ENCODE measurements around the gene S100A10. TPM values are rescaled to one million over a fixed set of nuclear protein-coding genes. Genes with fewer than 3 reads are reported as not detected.
A peak's percentile ranks its signal among the peaks of the same experiment; 100 is the strongest.

S100A10 gene
- total RNA-seq, 2 experiments from 2014 or later: 333 to 424 TPM

DNA sequence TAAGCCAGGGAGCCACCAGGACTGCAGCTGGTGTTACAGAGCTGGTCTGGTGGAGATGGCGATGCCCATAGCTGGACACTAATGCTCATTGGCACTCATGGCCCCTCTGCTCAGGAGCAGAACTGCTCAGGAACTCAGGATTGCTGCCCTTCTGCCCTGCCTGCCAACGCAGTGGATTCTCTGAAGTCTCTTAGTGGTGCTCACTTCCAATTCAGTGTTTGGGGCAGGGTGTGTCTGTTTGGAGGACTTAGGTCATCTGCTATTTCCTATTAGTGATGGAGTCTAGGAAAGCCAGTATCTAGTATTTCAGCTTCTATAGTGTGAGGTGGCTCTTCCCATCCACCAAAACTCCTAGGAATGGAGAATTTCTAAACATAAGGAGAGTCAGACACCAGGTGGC, 29.1 kb downstream of the S100A10 start:
- ATAC-seq: no peak
- peaks cover 12% of the 10 kb centered on the region for H3K4me1 Mint-ChIP-seq
- no peak for DNase-seq
- peaks cover 14% of the 10 kb centered on the region for H3K27me3 Mint-ChIP-seq
- no peak overlapping the region for H3K27ac Mint-ChIP-seq
- CTCF ChIA-PET: interaction anchor here (2.0 to 15.6 kb wide), 5 partner anchors 19 to 70 kb away, joined by 4 to 522 read pairs (median 45); partner anchors contain the start of gene S100A10
- H3K36me3 Mint-ChIP-seq: no peaks in the 10 kb centered on the region
- H3K4me3 Mint-ChIP-seq: no peak overlapping the region
- no peaks in the 10 kb centered on the region for H3K9me3 Mint-ChIP-seq (ENCODE audit: low read depth)

DNA sequence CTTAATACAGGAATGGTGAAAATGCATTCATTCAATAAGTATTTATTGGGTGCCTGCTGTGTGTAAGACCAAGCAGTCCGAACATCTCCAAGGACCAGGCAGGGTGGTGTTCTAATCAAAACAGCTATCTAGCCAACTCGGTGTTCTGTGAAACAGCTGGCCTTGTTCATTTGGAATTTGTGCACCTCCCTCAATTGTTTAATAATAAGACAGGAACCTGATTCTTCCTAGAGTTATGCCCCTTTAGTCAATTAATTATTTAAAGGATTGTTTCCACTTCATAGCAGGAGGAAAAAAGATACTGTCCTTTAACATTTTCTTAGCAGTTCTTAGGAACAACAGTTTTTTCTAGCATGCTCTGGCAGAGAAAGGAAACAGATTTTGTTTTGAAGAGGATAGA, 30.4 kb downstream of the S100A10 start:
- no peak for ATAC-seq

DNA sequence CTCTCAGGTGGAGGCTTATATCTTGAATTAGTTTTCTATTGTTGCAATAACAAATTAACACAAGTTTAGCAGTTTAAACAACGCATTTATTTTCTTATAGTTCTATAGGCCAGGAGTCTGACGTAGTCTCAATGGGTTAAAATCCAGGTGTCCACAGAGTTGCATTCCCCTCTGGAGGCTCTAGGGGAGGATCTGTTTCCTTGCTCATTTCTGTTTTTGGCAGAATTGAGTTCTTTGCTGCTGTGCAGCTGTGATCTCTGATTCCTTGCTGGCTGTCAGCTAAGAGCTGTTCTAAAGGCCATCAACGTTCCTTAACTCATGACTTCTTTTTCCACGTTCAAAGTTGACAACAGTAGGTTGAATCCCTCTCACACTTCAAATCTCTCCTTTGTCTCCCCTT, 31.8 kb downstream of the S100A10 start:
- H3K4me3 Mint-ChIP-seq: no peak overlapping the region
- DNase-seq: no peak
- H3K27me3 Mint-ChIP-seq: peaks cover 14% of the 10 kb centered on the region
- no peak for ATAC-seq
- H3K36me3 Mint-ChIP-seq: no peaks in the 10 kb centered on the region
- no peak overlapping the region for H3K27ac Mint-ChIP-seq
- no peaks in the 10 kb centered on the region for H3K9me3 Mint-ChIP-seq (ENCODE audit: low read depth)
- CTCF ChIA-PET: interaction anchor here (15.6 kb wide), 1 partner anchor 34 kb away, joined by 522 read pairs; the partner anchor contains the start of gene S100A10
- peaks cover 3% of the 10 kb centered on the region for H3K4me1 Mint-ChIP-seq

More for the DNA sequence above, 30.4 kb downstream of the S100A10 start:
- Mint-ChIP-seq H3K27ac (no peak overlapping the region), H3K9me3 (ENCODE audit: low read depth) (no peaks in the 10 kb centered on the region), H3K36me3 (no peaks in the 10 kb centered on the region), H3K4me3 (no peak overlapping the region), H3K27me3 (peaks cover 14% of the 10 kb centered on the region), H3K4me1 (peaks cover 10% of the 10 kb centered on the region)
- CTCF ChIA-PET: interaction anchor here (2.0 to 15.6 kb wide), 2 partner anchors 32 to 71 kb away, joined by 4 to 522 read pairs; partner anchors contain the start of gene S100A10
- no peak for DNase-seq

GRCh38 chr1:151960780-151961513, 32.7 kb downstream of the S100A10 start:
- Mint-ChIP-seq H3K36me3 (no peaks in the 10 kb centered on the region), H3K27me3 (peaks cover 13% of the 10 kb centered on the region), H3K4me3 (no peak overlapping the region), H3K27ac (no peak overlapping the region), H3K9me3 (ENCODE audit: low read depth) (no peaks in the 10 kb centered on the region), H3K4me1 (peaks cover 3% of the 10 kb centered on the region)
- DNase-seq (no peak), ATAC-seq (no peak)
- CTCF ChIA-PET: interaction anchor here (15.6 kb wide), 1 partner anchor 34 kb away, joined by 522 read pairs; the partner anchor contains the start of gene S100A10

GRCh38 chr1:151958959-151959358, 34.7 kb downstream of the S100A10 start:
- DNase-seq: no peak
- no peak for ATAC-seq
- H3K4me3 Mint-ChIP-seq: no peak overlapping the region
- no peak overlapping the region for H3K27ac Mint-ChIP-seq
- H3K27me3 Mint-ChIP-seq: peaks cover 9% of the 10 kb centered on the region
- CTCF ChIA-PET: interaction anchor here (0.8 to 15.6 kb wide), 3 partner anchors 9 to 56 kb away, joined by 3 to 522 read pairs (median 3); partner anchors contain the start of gene S100A10
- peaks cover 3% of the 10 kb centered on the region for H3K4me1 Mint-ChIP-seq
- no peaks in the 10 kb centered on the region for H3K36me3 Mint-ChIP-seq
- H3K9me3 Mint-ChIP-seq (ENCODE audit: low read depth): no peaks in the 10 kb centered on the region

GRCh38 chr1:151956957-151957497, 36.6 kb downstream of the S100A10 start:
- DNase-seq (no peak), ATAC-seq (no peak)
- Mint-ChIP-seq H3K4me1 (peaks cover 3% of the 10 kb centered on the region), H3K27ac (no peak overlapping the region), H3K9me3 (ENCODE audit: low read depth) (no peaks in the 10 kb centered on the region), H3K4me3 (no peak overlapping the region), H3K27me3 (peaks cover 8% of the 10 kb centered on the region), H3K36me3 (no peaks in the 10 kb centered on the region)
- CTCF ChIA-PET: no interaction called here

- CTCF ChIA-PET: interaction anchor here (1.1 to 2.0 kb wide), 10 partner anchors 17 to 66 kb away, joined by 3 to 9 read pairs (median 4); no protein-coding TSS in a partner anchor
- ATAC-seq: no peak
- no peaks in the 10 kb centered on the region for H3K9me3 Mint-ChIP-seq (ENCODE audit: low read depth)
- no peaks in the 10 kb centered on the region for H3K4me1 Mint-ChIP-seq
- H3K27me3 Mint-ChIP-seq: peaks cover 8% of the 10 kb centered on the region
- no peak for DNase-seq
- no peak overlapping the region for H3K4me3 Mint-ChIP-seq
- H3K36me3 Mint-ChIP-seq: no peaks in the 10 kb centered on the region
- H3K27ac Mint-ChIP-seq: no peak overlapping the region
These were observed 40.1 kb downstream of the S100A10 start for GRCh38 chr1:151953409-151954094.

DNA sequence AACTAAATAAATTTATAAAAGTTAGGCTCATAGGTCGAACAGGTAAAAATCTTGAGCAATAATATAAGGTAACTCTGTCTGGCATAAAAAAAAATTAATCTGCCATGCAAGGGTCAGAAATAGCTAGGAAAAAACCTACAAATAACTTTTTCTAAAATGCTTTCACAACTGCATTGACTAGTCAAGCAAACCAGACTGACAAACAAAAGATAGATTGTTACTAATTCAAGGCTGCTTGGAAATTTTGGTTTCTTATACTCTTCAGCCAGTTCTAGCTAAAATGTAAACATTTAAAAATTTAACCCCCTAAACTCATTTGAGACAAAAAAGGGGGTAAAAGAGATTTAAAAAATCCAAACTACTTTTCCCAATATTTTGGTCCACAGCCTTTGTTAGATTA, 40.8 kb downstream of the S100A10 start:
- H3K36me3 Mint-ChIP-seq: no peaks in the 10 kb centered on the region
- CTCF ChIA-PET: interaction anchor here (0.9 to 2.0 kb wide), 8 partner anchors 14 to 60 kb away, joined by 3 to 9 read pairs (median 4); no protein-coding TSS in a partner anchor
- H3K27me3 Mint-ChIP-seq: peaks cover 8% of the 10 kb centered on the region
- H3K27ac Mint-ChIP-seq: no peak overlapping the region
- H3K9me3 Mint-ChIP-seq (ENCODE audit: low read depth): no peaks in the 10 kb centered on the region
- ATAC-seq (no peak), DNase-seq (no peak)
- no peak overlapping the region for H3K4me3 Mint-ChIP-seq
- no peaks in the 10 kb centered on the region for H3K4me1 Mint-ChIP-seq

DNA sequence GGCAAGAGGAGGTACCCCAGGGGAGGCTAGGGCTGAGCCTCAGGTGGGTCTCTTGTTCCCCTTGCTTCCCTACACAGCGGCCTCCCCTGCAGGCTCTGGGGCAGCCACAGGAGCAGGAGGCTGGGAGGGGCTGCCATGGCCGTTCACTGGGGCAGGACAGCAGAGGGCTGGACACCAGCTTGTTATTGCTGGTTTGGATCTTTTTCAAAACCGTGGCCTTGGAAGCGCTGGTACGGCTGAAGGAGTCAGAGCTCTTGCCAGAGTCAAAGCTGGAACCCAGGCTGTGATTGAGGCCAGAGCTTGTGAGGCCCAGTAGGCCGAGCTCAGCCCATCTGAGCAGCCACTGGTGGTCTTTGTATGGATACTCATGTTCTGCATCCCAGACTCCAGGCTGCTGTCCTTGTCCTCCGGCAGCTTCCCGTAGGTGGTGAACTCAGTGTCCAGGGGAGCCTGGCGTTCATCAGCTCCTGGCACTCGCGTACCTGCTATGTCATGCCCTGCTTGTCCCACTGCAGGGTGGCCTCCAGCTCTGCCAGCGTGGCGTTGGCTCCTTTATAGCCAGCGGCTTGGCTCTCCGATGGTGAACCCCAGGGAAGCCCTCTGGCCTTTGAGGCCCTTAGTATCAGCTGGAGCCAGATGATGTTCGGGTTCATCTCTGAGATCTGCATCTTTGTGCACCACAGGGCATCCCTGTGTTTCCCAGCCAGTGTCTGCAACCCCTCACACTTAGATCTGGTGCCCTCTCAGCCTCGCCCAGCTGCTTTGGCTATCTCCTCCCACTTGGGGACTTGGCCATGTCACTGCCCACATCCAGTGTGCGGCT, 44.1 kb downstream of the S100A10 start:
- Mint-ChIP-seq H3K36me3 (no peaks in the 10 kb centered on the region), H3K9me3 (ENCODE audit: low read depth) (no peaks in the 10 kb centered on the region), H3K27ac (no peak overlapping the region), H3K4me3 (no peak overlapping the region), H3K27me3 (peaks cover 3% of the 10 kb centered on the region), H3K4me1 (peaks cover 25% of the 10 kb centered on the region)
- DNase-seq (no peak), ATAC-seq (no peak)
- CTCF ChIA-PET: interaction anchor here (0.5 to 3.4 kb wide), 10 partner anchors 11 to 98 kb away, joined by 3 to 21 read pairs (median 4); no protein-coding TSS in a partner anchor

DNA sequence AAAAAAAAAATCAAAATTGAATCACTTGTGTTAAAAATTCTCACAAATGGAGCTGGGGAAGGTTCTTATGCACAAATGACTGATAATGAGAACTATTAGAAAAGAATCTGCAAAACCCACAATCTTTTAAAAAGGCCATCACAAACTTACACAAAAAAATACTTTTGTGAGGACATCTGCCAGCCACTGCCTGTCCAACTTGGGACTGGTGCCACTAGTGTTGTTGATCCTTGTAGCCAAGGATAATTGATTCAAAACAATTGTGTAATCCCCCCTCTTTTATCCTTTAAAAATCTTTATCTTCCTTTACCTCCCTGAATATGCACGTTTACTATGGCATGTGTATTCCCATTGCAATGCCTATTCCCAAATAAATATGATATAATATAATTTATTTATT, 45.2 kb downstream of the S100A10 start:
- Mint-ChIP-seq H3K27ac (no peak overlapping the region), H3K4me1 (peaks cover 31% of the 10 kb centered on the region), H3K27me3 (peaks cover 3% of the 10 kb centered on the region), H3K4me3 (no peak overlapping the region), H3K36me3 (no peaks in the 10 kb centered on the region), H3K9me3 (ENCODE audit: low read depth) (no peaks in the 10 kb centered on the region)
- ATAC-seq (no peak), DNase-seq (no peak)
- CTCF ChIA-PET: interaction anchor here (0.6 to 3.4 kb wide), 6 partner anchors 10 to 99 kb away, joined by 3 to 21 read pairs (median 6); no protein-coding TSS in a partner anchor

DNA sequence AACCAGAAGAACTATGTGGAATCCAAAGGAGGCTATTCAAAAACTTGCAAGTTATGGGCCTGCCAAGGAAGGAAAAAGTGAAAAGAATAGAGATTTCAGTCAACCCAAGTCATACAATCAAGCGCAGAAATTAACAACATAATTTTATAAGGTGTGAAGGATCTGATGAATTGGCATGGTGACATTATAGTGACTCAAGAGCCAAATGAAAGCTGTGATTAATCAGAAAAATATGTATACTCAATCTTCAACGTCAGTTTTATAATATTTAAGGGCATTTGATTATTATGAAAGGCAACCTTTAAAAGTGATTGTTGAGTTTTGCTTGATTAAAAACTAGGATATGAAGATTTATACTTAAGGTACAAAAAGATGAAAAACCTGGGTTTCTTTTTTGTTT, 46.5 kb downstream of the S100A10 start:
- no peaks in the 10 kb centered on the region for H3K9me3 Mint-ChIP-seq (ENCODE audit: low read depth)
- no peak for ATAC-seq
- CTCF ChIA-PET: interaction anchor here (2.1 to 3.8 kb wide), 3 partner anchors 12 to 54 kb away, joined by 10 to 22 read pairs (median 15); no protein-coding TSS in a partner anchor
- no peaks in the 10 kb centered on the region for H3K36me3 Mint-ChIP-seq
- peaks cover 31% of the 10 kb centered on the region for H3K4me1 Mint-ChIP-seq
- H3K4me3 Mint-ChIP-seq: no peak overlapping the region
- peak overlapping the region; percentile 88 for H3K27ac Mint-ChIP-seq
- H3K27me3 Mint-ChIP-seq: no peaks in the 10 kb centered on the region
- DNase-seq: no peak
